Endothelial cell of umbilical vein (primary cell): ENCODE measurements around the gene DACT2. TPM values are rescaled to one million over a fixed set of nuclear protein-coding genes. Genes with fewer than 3 reads are reported as not detected.

Experiments used
- BruUV-seq: library from RNA; stranded (reverse); fragments of 400-500 nt; replicated peaks from 2 replicates; lab custom pipeline; 2021; lab: Mats Ljungman, UMichigan
- CTCF ChIA-PET: fragments of 300-600, 350-600 bp; sonication (Branson Sonifier 250); formaldehyde crosslinking; loops from one replicate; lab custom pipeline; 2021; ENCODE audit warnings: antibody characterized with exemption, inconsistent platforms; lab: Charles Lee
- POLR2A ChIA-PET: fragments of 300-600, 350-600 bp; sonication (Branson Sonifier 250); formaldehyde crosslinking; loops from one replicate; lab custom pipeline; 2021; ENCODE audit warnings: antibody characterized with exemption, inconsistent platforms; lab: Charles Lee
- DNase-seq: peaks from one replicate; pipeline ENCODE4 v3.0.0-alpha.2; 2011; ENCODE audit warnings: low read depth, low spot score
- FAIRE-seq: peaks from 2 replicates; lab custom pipeline; 2011; peaks lifted over from hg19 to GRCh38; lab: Jason Lieb, UNC
- H2AFZ ChIP-seq: 2 replicates; pipeline ENCODE4 v1.6.0; 2012; ENCODE audit warnings: low read depth, low read length, control low read depth, inconsistent platforms
- H3K27ac ChIP-seq: 2 replicates; pipeline ENCODE4 v1.5.1; 2011; ENCODE audit warnings: low read depth, mild to moderate bottlenecking, control low read depth, low read length, moderate library complexity; ENCODE audit not compliant: insufficient read depth
- H3K27me3 ChIP-seq, 2 experiments: 2 replicates each; pipeline versions ENCODE4 v1.6.0 to v1.6.1; 2011; ENCODE audit warnings: low read length in 2 of 2, mixed read lengths in 1 of 2; ENCODE audit not compliant: control insufficient read depth in 2 of 2, insufficient read depth in 2 of 2
- H3K36me3 ChIP-seq, 2 experiments: 2 replicates in 1 of 2; 3 replicates in 1 of 2; pipeline ENCODE4 v1.5.1; 2011; ENCODE audit warnings: low read length in 2 of 2, mild to moderate bottlenecking in 1 of 2, moderate library complexity in 1 of 2; ENCODE audit not compliant: control insufficient read depth in 2 of 2, insufficient read depth in 2 of 2; ENCODE audit errors: extremely low read depth in 1 of 2
- H3K4me1 ChIP-seq: 3 replicates; pipeline ENCODE4 v1.5.1; 2011; ENCODE audit warnings: mild to moderate bottlenecking, low read length; ENCODE audit not compliant: control insufficient read depth, insufficient read depth; ENCODE audit errors: extremely low read depth
- H3K4me2 ChIP-seq: 2 replicates; pipeline ENCODE4 v1.6.1; 2011; ENCODE audit warnings: low read length, control low read depth, mixed read lengths; ENCODE audit not compliant: insufficient read depth
- H3K4me3 ChIP-seq, 3 experiments: fragments of 200-600 bp in 1 of 3; sonication (generic), shearing (Covaris generic) in 1 of 3; replicated peaks in 1 of 3; 2 replicates each; pipeline ENCODE4 v1.5.1; 2011 to 2016; ENCODE audit warnings: control low read depth in 3 of 3, low read length in 3 of 3, mild to moderate bottlenecking in 2 of 3, inconsistent platforms in 1 of 3, low read depth in 1 of 3, moderate library complexity in 1 of 3; ENCODE audit not compliant: insufficient read depth in 1 of 3
- H3K79me2 ChIP-seq: 2 replicates; pipeline ENCODE4 v1.6.0; 2012; ENCODE audit warnings: low read length, inconsistent platforms; ENCODE audit not compliant: control insufficient read depth, insufficient read depth
- H3K9ac ChIP-seq: replicated peaks from 2 replicates; pipeline ENCODE3; 2011; ENCODE audit warnings: low read length, control low read depth; ENCODE audit not compliant: insufficient read depth; ENCODE audit errors: extremely low read depth
- H3K9me1 ChIP-seq: replicated peaks from 3 replicates; pipeline ENCODE4 v1.6.0; 2011; ENCODE audit warnings: mild to moderate bottlenecking, low read length; ENCODE audit not compliant: control insufficient read depth, insufficient read depth; ENCODE audit errors: extremely low read depth
- H3K9me3 ChIP-seq: replicated peaks from 2 replicates; pipeline ENCODE4 v1.5.1; 2012; ENCODE audit warnings: low read length, inconsistent platforms; ENCODE audit not compliant: control insufficient read depth, insufficient read depth
- H4K20me1 ChIP-seq: replicated peaks from 2 replicates; pipeline ENCODE3; 2011; ENCODE audit warnings: mild to moderate bottlenecking, low read length; ENCODE audit not compliant: control insufficient read depth, insufficient read depth; ENCODE audit errors: extremely low read depth
- EZH2 ChIP-seq: IDR thresholded peaks from 2 replicates; pipeline ENCODE4 v1.6.1; 2012; ENCODE audit warnings: borderline replicate concordance, low read depth, mild to moderate bottlenecking, moderate library complexity, low read length, inconsistent platforms; ENCODE audit not compliant: severe bottlenecking
- FOS ChIP-seq: IDR thresholded peaks from 2 replicates; pipeline ENCODE4 v1.6.1; 2011; ENCODE audit warnings: mild to moderate bottlenecking, low read length, moderate library complexity, borderline replicate concordance; ENCODE audit not compliant: insufficient read depth
- GATA2 ChIP-seq: IDR thresholded peaks from 2 replicates; pipeline ENCODE4 v1.7.0; 2011; ENCODE audit warnings: low read depth, mild to moderate bottlenecking, moderate library complexity, mixed read lengths, low read length; ENCODE audit not compliant: insufficient read length, insufficient read depth
- JUN ChIP-seq: IDR thresholded peaks from 2 replicates; pipeline ENCODE4 v1.6.1; 2011; ENCODE audit warnings: borderline replicate concordance, low read depth; ENCODE audit not compliant: insufficient read length, insufficient read depth
- MAX ChIP-seq: IDR thresholded peaks from 2 replicates; pipeline ENCODE4 v1.6.1; 2011; ENCODE audit not compliant: insufficient read depth, insufficient read length
- MYC ChIP-seq: IDR thresholded peaks from one replicate; pipeline ENCODE4 v1.6.1; 2011; ENCODE audit warnings: mild to moderate bottlenecking, low read depth, low read length
- POLR2A ChIP-seq: IDR thresholded peaks from 2 replicates; pipeline ENCODE4 v1.6.1; 2012; ENCODE audit warnings: low read depth, mild to moderate bottlenecking, control low read depth, low read length
- POLR2AphosphoS5 ChIP-seq: IDR thresholded peaks from 2 replicates; pipeline ENCODE4 v1.6.1; 2012; ENCODE audit warnings: low read depth, mild to moderate bottlenecking, control low read depth, low read length, moderate library complexity; ENCODE audit not compliant: insufficient read depth
- dilution Hi-C: fragments of 300-500 bp; cut with MboI; formaldehyde crosslinking; loops from one replicate; pipeline ENCODE4 v1.15.0; 2019; ENCODE audit warnings: low sequenced_read_pairs; ENCODE audit not compliant: extremely low pct_ligation_motif_present
- intact Hi-C: fragments of 100-400 bp; cut with micrococcal nuclease; formaldehyde crosslinking; loops from one replicate; pipeline ENCODE4 v1.10.0; 2022
- polyA plus RNA-seq, 4 experiments: library from polyadenylated mRNA; depleted of rRNA in 3 of 4; stranded (reverse) in 3 of 4; unstranded in 1 of 4; fragments of >200 nt; gene quantifications; 2 replicates each; pipeline versions ENCODE4 v1.2.1 to v1.2.3, GENCODE V29; 2011 to 2012; ENCODE audit warnings: missing spikeins in 1 of 4
- total RNA-seq: library from RNA; stranded (reverse); gene quantifications from 2 replicates; pipeline ENCODE4 v1.2.3, GENCODE V29; 2021
- TF ChIP-seq, protein P1 (sequence below), 2 donors: IDR thresholded peaks; 1 replicate in 1 of 2; 2 replicates in 1 of 2; pipeline ENCODE4 v1.5.1; 2011; ENCODE audit warnings: low read length in 2 of 2, mild to moderate bottlenecking in 2 of 2, moderate library complexity in 2 of 2, control low read depth in 1 of 2, inconsistent platforms in 1 of 2, low read depth in 1 of 2; ENCODE audit not compliant: insufficient read depth in 1 of 2; ENCODE audit errors: extremely low read depth in 1 of 2

DACT2 gene
- total and polyA plus RNA-seq, 2 donors (not counting 3 experiments of a cell fraction or from before 2014, with no cell fraction given) = not detected

DNA sequence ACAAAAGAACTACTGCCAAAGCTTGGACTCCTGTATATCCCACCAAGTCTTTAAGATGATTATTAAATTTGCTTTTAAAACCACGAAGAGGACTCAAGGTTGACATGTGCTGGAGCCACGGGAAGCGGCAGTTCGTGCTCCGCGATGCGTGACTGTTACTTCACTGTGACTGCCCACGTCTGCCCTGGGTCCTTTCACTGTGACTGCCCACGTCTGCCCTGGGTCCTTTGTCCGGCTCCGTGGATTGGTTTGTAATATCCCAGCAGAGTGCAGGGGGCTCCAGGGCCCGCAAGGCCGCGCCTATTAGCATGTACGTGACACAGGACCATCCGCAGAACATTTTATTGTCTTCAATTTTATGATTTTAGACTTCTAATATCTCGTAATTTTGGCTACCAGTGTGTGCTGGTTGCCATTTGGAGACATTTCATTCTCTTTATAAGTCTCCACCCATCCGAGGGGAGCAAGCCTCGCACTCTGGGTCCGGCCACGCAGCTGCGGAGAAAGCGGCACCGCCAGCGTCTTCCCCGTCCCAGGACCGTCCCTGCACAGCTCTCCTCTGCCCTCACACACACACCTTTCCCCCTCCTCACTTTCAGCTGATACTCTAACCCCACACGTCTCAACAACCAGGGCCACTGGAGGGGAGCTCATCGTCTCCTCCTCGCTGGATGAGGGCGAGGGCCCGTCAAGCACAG lies 42.9 kb downstream of the DACT2 start:
- H3K4me2 ChIP-seq = no peak overlapping the region
- H2AFZ ChIP-seq = no peak overlapping the region
- H3K4me3 ChIP-seq = no peak overlapping the region
- H3K36me3 ChIP-seq = no peaks in the 10 kb centered on the region
- dilution Hi-C loops = no loop called here
- no peak for TF ChIP-seq POLR2A
- no peak for TF ChIP-seq POLR2AphosphoS5
- no peak for TF ChIP-seq MYC
- TF ChIP-seq FOS = no peak
- no peak for TF ChIP-seq JUN
- no peak for TF ChIP-seq MAX
- no peak for TF ChIP-seq GATA2
- TF ChIP-seq, protein P1, sequence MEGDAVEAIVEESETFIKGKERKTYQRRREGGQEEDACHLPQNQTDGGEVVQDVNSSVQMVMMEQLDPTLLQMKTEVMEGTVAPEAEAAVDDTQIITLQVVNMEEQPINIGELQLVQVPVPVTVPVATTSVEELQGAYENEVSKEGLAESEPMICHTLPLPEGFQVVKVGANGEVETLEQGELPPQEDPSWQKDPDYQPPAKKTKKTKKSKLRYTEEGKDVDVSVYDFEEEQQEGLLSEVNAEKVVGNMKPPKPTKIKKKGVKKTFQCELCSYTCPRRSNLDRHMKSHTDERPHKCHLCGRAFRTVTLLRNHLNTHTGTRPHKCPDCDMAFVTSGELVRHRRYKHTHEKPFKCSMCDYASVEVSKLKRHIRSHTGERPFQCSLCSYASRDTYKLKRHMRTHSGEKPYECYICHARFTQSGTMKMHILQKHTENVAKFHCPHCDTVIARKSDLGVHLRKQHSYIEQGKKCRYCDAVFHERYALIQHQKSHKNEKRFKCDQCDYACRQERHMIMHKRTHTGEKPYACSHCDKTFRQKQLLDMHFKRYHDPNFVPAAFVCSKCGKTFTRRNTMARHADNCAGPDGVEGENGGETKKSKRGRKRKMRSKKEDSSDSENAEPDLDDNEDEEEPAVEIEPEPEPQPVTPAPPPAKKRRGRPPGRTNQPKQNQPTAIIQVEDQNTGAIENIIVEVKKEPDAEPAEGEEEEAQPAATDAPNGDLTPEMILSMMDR (IDR thresholded peaks at IDR 0.05; ENCODE audit: extremely low read depth in 1 of 2, insufficient read depth in 1 of 2, low read depth in 1 of 2, low read length in 2 of 2) = no peak
- no peak for TF ChIP-seq EZH2
- CTCF ChIA-PET = no interaction called here
- H3K9me1 ChIP-seq = no peaks in the 10 kb centered on the region
- H3K4me1 ChIP-seq = no peaks in the 10 kb centered on the region
- intact Hi-C loops = no loop called here
- H4K20me1 ChIP-seq = no peaks in the 10 kb centered on the region
- no peaks in the 10 kb centered on the region for H3K27me3 ChIP-seq
- DNase-seq (no peak), FAIRE-seq (no peak)
- H3K79me2 ChIP-seq = no peaks in the 10 kb centered on the region
- H3K9ac ChIP-seq = no peak overlapping the region
- BruUV-seq = no TSS peak
- POLR2A ChIA-PET = no interaction called here
- no peaks in the 10 kb centered on the region for H3K9me3 ChIP-seq
- H3K27ac ChIP-seq = no peak overlapping the region
